Left ventricle myocardium superior (tissue), 1 donor: Measurements from ENCODE around the gene FXYD4. TPM values are rescaled to one million over a fixed set of nuclear protein-coding genes. Genes with fewer than 3 reads are reported as not detected.
A peak's percentile ranks its signal among the peaks of the same experiment; 100 is the strongest.

ENCODE experiments used
- ATAC-seq: fragments of 200-7000 bp; cut with Tn5 transposase; one replicate; pipeline ENCODE4 v1.9.1; 2020; ENCODE audit warnings: mild to moderate bottlenecking, moderate library complexity
- DNase-seq: peaks from one replicate; pipeline ENCODE4 v3.0.0-alpha.2; 2020
- intact Hi-C: fragments of 100-400 bp; cut with micrococcal nuclease; formaldehyde crosslinking; loops from one replicate; pipeline ENCODE4 v1.11.0; 2022
- total RNA-seq: library from RNA; stranded (reverse); fragmentation: NEBNext Ultra II Directional; extraction: Animal tissue kit (Norgen Biotek cat#: 25700); gene quantifications from one replicate; pipeline ENCODE4 v1.2.1, GENCODE V29; 2021
- donor health status: DM: no; HTN: yes; CAD: no; lungs with severe emphysema.

FXYD4 gene
- total RNA-seq, 1 donor from 2014 or later = not detected

- intact Hi-C loops = no loop called here
- no peak for ATAC-seq
These were observed 693 bp upstream of the FXYD4 start for GRCh38 chr10:43370671-43371215.

GRCh38 chr10:43372765-43373361 is 1.4 kb downstream of the FXYD4 start:
- peak; percentile 70 for ATAC-seq
- no peak for DNase-seq
- intact Hi-C loops = no loop called here

More at GRCh38 chr10:43370671-43371215, 693 bp upstream of the FXYD4 start:
- peak; percentile 18 for DNase-seq

DNA sequence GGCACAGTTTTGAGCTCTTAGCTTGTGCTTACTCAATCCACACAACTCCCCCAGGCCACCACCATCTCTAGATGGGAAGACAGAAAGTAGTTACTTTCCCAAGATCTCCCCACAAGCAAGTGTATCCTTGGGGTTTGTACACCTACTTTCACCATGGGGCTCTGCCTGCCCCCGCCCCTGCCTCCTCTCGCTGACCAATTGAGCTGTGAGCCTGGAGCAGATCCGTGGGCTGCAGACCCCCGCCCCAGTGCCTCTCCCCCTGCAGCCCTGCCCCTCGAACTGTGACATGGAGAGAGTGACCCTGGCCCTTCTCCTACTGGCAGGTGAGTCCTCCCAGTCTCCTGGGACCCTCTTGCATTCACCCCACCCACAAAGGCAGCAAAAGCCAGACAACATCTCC is 2.0 kb downstream of the FXYD4 start:
- DNase-seq = no peak
- ATAC-seq = no peak
- intact Hi-C loops = no loop called here

DNA sequence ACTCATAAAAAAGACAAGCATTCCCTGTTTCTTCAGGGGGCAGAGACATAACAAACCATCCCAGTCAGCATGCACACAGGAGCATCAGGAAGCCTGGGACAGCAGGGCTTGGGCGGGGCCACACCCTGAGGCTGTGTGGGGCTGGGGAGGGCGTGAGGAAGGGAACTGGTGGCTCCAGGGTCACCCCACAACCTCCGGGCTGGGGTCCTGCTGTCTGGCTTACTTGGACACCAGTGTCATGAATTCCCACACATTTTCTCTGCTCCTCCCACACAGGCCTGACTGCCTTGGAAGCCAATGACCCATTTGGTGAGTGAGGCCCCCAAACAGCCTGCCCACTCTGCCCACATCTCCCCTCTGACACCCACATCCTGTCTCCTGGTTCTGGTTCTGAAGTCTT is 2.8 kb downstream of the FXYD4 start:
- no peak for DNase-seq
- intact Hi-C loops = no loop called here
- ATAC-seq = no peak

- ATAC-seq (no peak), DNase-seq (no peak)
- intact Hi-C loops = no loop called here
These were observed 4.1 kb downstream of the FXYD4 start for GRCh38 chr10:43375401-43376020.

DNA sequence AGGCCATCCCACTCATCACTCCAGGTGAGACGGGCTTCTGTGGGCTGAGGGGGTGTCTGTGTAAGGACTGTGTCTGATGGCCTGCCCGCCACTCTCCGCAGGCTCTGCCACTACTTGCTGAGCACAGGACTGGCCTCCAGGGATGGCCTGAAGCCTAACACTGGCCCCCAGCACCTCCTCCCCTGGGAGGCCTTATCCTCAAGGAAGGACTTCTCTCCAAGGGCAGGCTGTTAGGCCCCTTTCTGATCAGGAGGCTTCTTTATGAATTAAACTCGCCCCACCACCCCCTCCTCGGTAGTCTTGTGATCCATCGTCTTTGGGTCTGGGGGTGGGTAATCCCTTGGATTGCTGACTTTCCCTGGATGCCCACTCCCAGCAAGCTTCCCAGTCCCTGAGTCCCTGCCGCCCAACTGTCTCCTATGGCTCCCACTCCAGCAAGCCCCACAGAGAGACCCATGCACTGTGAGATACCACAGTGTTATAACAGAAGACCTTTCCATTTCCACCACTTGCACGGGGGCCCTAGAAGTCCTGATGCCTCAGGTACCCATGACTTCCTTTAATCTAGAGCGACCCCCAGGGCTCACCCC is 4.7 kb downstream of the FXYD4 start:
- no peak for ATAC-seq
- intact Hi-C loops = no loop called here

DNA sequence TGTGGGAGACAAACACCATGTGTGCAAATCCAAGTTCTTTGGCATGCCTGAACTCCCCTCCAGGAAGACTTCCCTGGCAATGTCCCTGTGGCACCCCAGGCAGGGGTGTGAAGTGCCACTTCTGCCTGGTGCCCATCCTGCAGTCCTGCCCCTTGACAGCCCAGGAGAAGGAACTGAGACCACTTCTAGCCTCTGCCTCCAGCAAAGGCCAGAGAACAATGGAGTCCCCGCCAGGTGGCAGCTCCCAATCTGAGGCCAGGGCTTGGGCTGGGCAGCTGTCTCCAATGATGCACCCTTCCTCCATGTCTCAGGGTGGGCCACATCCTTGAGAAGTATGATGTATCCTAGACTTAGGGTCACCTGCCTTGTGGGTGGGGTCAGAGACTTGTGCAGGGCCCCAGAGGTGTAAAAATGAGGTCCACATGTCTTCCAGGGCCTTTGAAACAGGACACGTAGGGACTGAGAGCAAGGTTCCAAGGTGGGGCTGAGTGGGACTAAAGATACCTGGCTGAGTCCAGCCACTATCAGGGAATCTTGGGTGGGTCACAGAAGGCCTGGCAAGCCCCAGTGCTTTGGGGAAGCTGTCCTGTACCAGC is 5.5 kb downstream of the FXYD4 start:
- intact Hi-C loops = no loop called here
- no peak for ATAC-seq
- DNase-seq = no peak

More for the DNA sequence above, 4.7 kb downstream of the FXYD4 start:
- DNase-seq = no peak

DNA sequence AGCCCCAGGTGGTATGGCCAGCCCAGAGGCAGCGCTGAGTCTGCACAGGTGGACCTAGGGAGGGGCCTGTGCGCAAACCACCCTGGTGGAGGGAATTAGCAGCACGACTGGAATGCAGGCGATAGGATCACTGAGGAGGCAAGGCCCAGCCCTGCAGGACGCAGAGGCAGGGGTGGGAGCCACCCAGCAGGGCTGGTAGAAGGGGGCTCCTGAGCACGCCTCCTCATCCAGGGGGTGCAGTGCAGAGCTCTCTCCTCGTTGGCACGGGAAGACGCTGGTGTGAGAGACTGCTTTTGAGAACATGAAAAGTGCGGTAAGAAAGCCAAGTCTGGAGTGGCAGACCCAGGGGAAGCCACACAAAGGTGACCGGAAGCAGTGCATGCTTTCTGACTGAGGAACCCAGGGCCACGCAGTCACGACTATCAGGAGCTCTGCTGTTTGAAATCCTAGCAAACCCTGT is 6.0 kb downstream of the FXYD4 start:
- ATAC-seq = no peak
- no peak for DNase-seq
- intact Hi-C loops = no loop called here

DNA sequence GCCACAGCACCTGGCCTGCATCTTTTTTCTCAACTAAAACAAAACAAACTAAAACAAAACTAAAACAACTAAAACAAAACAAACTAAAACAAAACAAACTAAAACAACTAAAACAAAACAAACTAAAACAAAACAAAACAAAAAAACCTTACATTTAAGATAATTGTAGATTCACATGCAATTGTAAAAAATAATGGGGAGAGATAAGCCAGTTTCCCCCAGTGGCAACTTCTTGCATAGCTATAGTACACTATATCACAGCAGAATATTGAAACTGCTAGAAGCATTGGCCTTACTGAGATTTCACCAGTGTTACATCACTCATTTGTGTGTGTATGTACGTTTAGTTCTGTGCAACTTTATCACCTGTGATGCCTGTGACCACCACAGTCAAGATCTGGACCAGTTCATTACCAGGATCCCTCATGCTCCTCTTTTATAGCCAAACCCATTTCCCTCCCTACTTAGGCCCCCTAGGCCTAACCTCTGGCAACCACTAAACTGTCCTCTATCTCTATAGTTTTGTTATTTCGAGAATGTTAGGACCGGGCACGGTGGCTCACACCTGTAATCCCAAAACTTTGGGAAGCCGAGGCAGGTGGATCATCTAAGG is 9.3 kb downstream of the FXYD4 start:
- DNase-seq (no peak), ATAC-seq (no peak)
- intact Hi-C loops = no loop called here

DNA sequence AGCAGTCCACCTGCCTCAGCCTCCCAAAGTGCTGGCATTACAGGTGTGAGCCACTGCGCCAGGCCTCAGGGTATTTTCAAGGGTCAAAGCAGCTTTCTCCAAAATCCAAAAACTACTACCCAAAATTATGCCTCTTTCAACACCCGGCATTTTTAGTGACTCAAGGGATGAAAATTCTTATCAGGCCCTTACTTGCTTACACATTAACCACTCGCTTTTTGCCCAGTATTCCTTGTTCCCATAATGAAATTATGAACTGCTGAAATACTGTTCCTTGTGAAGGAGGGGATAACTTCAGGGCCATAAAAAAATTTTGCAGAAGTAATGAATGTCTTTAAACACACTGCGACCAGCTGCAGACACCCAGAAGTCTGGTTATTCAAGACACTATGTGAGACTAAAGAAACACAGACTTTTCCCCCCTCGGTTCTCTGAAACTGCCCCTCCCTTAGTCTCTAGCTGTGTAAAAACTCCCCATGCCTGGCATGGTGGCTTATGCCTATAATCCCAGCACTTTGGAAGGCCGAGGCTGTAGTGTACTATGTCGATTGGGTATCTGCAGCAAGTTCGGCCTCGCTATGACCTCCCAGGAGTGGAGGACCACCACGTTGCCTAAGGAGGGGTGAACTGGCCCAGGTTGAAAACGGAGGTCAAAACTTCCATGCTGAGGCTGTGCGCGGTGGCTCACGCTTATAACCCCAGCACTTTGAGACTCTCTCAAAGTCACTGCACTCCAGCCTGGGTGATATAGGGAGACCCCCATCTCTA is 12.0 kb downstream of the FXYD4 start:
- DNase-seq (peak; percentile 10), ATAC-seq (no peak)

GRCh38 chr10:43384252-43385221 is 13.1 kb downstream of the FXYD4 start:
- ATAC-seq = peak; percentile 64
- intact Hi-C loops = no loop called here
- DNase-seq = peak; percentile 27

More for the DNA sequence above, 12.0 kb downstream of the FXYD4 start:
- intact Hi-C loops = no loop called here

DNA sequence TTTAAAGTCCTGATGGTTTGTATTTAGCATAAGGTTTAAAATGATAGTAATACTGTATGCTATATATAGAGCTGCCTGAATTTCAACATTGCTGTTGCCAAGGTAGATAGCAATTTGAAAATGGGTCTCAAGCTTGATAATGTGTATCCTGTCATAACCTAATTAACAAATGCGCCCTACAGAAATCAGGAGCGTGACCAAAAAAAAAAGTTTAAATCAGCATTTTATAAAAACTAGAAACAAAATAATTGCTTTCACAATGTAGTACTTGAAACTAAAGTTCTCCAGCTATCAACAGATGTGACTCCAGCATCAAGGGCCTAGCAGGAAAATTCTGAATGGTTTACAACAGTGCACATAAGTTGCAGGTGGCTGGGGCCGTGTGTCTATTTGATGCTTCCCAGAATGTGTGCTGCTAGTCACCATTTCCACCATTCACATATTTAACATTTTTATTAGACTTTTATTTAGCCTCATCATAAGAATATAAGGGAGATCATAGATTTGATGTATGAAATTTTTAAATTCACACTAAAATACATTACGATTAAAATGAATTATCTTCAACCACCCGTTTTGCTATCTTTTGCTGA is 14.1 kb downstream of the FXYD4 start:
- ATAC-seq (no peak), DNase-seq (peak; percentile 3)
- intact Hi-C loops = no loop called here

DNA sequence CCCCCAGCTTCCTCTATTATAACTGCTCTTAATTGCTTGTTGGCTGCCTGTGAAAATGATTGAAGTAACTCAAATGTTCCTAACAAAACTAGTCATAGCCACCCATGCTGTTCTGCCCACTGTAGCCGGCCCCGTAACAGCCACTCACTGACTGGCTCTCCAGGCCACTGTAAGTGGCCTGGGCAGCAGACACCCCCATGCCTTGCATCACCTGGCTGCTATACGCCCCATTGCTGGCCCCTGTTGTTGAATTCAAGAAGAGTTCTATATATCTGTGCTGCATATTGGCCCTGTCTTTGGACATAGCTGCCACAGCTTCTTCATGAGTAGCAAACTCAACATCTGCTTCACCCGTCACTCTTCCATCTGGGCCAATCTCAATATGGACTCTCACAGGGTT is 15.1 kb downstream of the FXYD4 start:
- intact Hi-C loops = no loop called here
- no peak for DNase-seq
- ATAC-seq = no peak

DNA sequence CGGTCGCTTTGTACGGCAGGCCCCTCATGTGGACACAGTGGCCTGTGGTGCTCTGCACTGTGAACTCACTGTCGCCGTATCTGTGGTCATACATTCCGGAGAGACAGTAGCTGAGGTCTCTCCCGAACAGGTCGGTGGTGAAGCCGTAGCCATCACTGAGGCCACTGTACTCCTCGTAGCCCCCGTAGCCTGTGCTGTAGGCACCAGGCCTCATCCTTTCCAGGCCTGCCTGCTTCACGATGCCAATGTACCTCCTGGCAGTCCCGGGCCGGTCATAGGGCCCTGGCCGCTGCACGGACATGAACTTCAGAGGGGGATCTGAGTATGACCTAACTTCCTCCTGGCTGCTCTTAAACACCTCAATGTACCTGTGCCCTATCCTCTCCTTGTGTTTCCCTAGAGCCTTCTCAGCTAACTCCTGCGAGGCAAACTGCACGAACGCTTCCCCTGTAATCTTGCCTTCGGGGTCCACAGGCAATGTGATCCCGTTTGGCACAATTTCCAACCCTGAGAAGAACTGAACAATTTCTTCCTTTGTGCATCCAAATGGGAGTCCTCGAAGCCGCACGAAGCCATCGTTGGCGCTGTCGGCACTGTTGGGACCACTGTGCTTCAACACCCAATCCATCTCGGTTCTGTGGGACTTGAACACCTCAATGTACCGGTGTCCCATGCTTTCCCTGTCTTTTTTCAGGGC is 15.7 kb downstream of the FXYD4 start:
- DNase-seq = no peak
- intact Hi-C loops = no loop called here
- ATAC-seq = no peak

GRCh38 chr10:43387678-43388032 is 16.2 kb downstream of the FXYD4 start:
- ATAC-seq (no peak), DNase-seq (no peak)
- intact Hi-C loops = no loop called here

- intact Hi-C loops = no loop called here
- peak; percentile 14 for ATAC-seq
- DNase-seq = no peak
These were observed 18.4 kb downstream of the FXYD4 start for GRCh38 chr10:43389867-43390266.

DNA sequence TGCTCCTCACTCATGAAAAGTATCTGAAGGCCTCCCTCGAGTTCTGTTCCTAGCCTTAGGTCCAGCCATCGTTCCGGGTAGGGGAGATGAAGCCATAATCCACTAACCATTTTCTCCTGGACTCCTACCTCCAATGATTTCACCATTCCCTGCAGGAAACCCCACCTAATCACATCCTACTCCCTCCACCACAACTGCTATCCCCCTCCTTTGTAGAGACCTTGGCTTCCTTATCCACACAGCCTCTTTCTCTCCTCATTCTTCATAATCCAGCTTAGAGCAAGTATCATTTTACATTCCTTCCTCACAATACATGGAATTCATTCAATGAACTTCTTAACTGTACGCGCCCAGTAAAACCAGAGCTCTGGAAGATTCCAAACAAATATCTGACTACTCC is 18.9 kb downstream of the FXYD4 start:
- intact Hi-C loops = no loop called here
- no peak for ATAC-seq
- DNase-seq = no peak
